DND-41 (cell line): ENCODE results near the gene DPYD.

Source experiments
- ATAC-seq: fragments of 200-7000 bp; cut with Tn5 transposase; 3 replicates; pipeline ENCODE4 v1.9.1; 2021; ENCODE audit warnings: low read depth; ENCODE audit not compliant: insufficient read depth
- DNase-seq: peaks from one replicate; pipeline ENCODE4 v3.0.0-alpha.2; 2020
- H2AFZ ChIP-seq: 2 replicates; pipeline ENCODE4 v1.6.0; 2012; ENCODE audit warnings: low read depth, low read length
- H3K27ac ChIP-seq: 2 replicates; pipeline ENCODE4 v1.5.1; 2012; ENCODE audit warnings: low read length, inconsistent platforms
- H3K27me3 ChIP-seq: fragments of 200-600 bp; sonication (generic); 2 replicates; pipeline ENCODE4 v1.6.0; 2012; ENCODE audit warnings: low read length, mild to moderate bottlenecking, inconsistent platforms; ENCODE audit not compliant: insufficient read depth, poor library complexity
- H3K36me3 ChIP-seq: 2 replicates; pipeline ENCODE4 v1.5.1; 2012; ENCODE audit warnings: low read length, inconsistent platforms; ENCODE audit not compliant: insufficient read depth
- H3K4me1 ChIP-seq: 2 replicates; pipeline ENCODE4 v1.5.1; 2012; ENCODE audit warnings: mild to moderate bottlenecking, low read length; ENCODE audit not compliant: insufficient read depth
- H3K4me2 ChIP-seq: 2 replicates; pipeline ENCODE4 v1.6.0; 2012; ENCODE audit warnings: mild to moderate bottlenecking, moderate library complexity, low read length, inconsistent platforms; ENCODE audit not compliant: insufficient read depth
- H3K4me3 ChIP-seq, 2 experiments: fragments of 200-600 bp in 1 of 2; shearing (Covaris generic) in 1 of 2; 2 replicates each; pipeline ENCODE4 v1.5.1; 2012 to 2016; ENCODE audit warnings: inconsistent platforms in 2 of 2, low read length in 2 of 2, mild to moderate bottlenecking in 2 of 2, low read depth in 1 of 2, moderate library complexity in 1 of 2
- H3K79me2 ChIP-seq: 2 replicates; pipeline ENCODE4 v1.6.0; 2012; ENCODE audit warnings: low read length, inconsistent platforms; ENCODE audit not compliant: insufficient read depth
- H3K9ac ChIP-seq: 2 replicates; pipeline ENCODE4 v1.6.0; 2012; ENCODE audit warnings: low read depth, mild to moderate bottlenecking, inconsistent platforms, low read length, moderate library complexity
- H3K9me3 ChIP-seq: 2 replicates; pipeline ENCODE4 v1.5.1; 2012; ENCODE audit warnings: low read length, moderate library complexity, mild to moderate bottlenecking, inconsistent platforms; ENCODE audit not compliant: insufficient read depth, severe bottlenecking
- H4K20me1 ChIP-seq: 2 replicates; pipeline ENCODE4 v1.6.0; 2012; ENCODE audit warnings: low read length; ENCODE audit not compliant: insufficient read depth
- CTCF ChIP-seq: IDR thresholded peaks from 2 replicates; pipeline ENCODE4 v1.5.1; 2012; ENCODE audit warnings: borderline replicate concordance, low read length, moderate library complexity, mild to moderate bottlenecking; ENCODE audit not compliant: poor library complexity, severe bottlenecking; ENCODE audit errors: extremely low read depth
- EZH2 ChIP-seq: IDR thresholded peaks from 3 replicates; pipeline ENCODE4 v1.6.1; 2012; ENCODE audit warnings: borderline replicate concordance, low read depth, mild to moderate bottlenecking, moderate library complexity, low read length, inconsistent platforms; ENCODE audit not compliant: severe bottlenecking

The DPYD gene

GRCh38 chr1:97507863-97508262, 413.0 kb downstream of the DPYD start:
- Histone ChIP-seq H3K9ac (no peak overlapping the region), H3K27ac (no peak overlapping the region), H2AFZ (no peak overlapping the region), H3K36me3 (peaks cover 12% of the 10 kb centered on the region; the same call in 1 of the 2 replicates), H3K27me3 (no peaks in the 10 kb centered on the region), H3K4me1 (no peaks in the 10 kb centered on the region), H3K79me2 (no peaks in the 10 kb centered on the region), H3K4me3 (no peak overlapping the region), H4K20me1 (no peaks in the 10 kb centered on the region), H3K9me3 (peaks cover 2% of the 10 kb centered on the region), H3K4me2 (no peak overlapping the region)
- TF ChIP-seq CTCF (no peak), EZH2 (no peak)
- ATAC-seq (no peak), DNase-seq (no peak)

- TF ChIP-seq CTCF (no peak), EZH2 (no peak)
- ATAC-seq = no peak
- DNase-seq = no peak
Measured at GRCh38 chr1:97506368-97506767, 414.5 kb downstream of the DPYD start.

GRCh38 chr1:97505816-97506215, 415.0 kb downstream of the DPYD start:
- Histone ChIP-seq H2AFZ (no peak overlapping the region), H3K79me2 (no peaks in the 10 kb centered on the region), H3K9me3 (peaks cover 2% of the 10 kb centered on the region), H4K20me1 (no peaks in the 10 kb centered on the region), H3K27ac (no peak overlapping the region), H3K4me1 (no peaks in the 10 kb centered on the region), H3K27me3 (no peaks in the 10 kb centered on the region), H3K4me2 (no peak overlapping the region), H3K4me3 (no peak overlapping the region), H3K36me3 (peaks cover 11% of the 10 kb centered on the region; the same call in 1 of the 2 replicates), H3K9ac (no peak overlapping the region)
- TF ChIP-seq EZH2 (no peak), CTCF (no peak)
- DNase-seq (no peak), ATAC-seq (no peak)

More at GRCh38 chr1:97506368-97506767, 414.5 kb downstream of the DPYD start:
- H3K79me2 ChIP-seq = no peaks in the 10 kb centered on the region
- H3K4me3 ChIP-seq = no peak overlapping the region
- no peaks in the 10 kb centered on the region for H4K20me1 ChIP-seq
- no peak overlapping the region for H2AFZ ChIP-seq
- H3K4me2 ChIP-seq = no peak overlapping the region
- H3K27me3 ChIP-seq = no peaks in the 10 kb centered on the region
- H3K4me1 ChIP-seq = no peaks in the 10 kb centered on the region
- H3K9ac ChIP-seq = no peak overlapping the region
- H3K9me3 ChIP-seq = peaks cover 2% of the 10 kb centered on the region
- peaks cover 12% of the 10 kb centered on the region; the same call in 1 of the 2 replicates for H3K36me3 ChIP-seq
- H3K27ac ChIP-seq = no peak overlapping the region

GRCh38 chr1:97505289-97505688, 415.5 kb downstream of the DPYD start:
- no peak for ATAC-seq
- TF ChIP-seq CTCF (no peak), EZH2 (no peak)
- no peak overlapping the region for H3K4me2 ChIP-seq

More at GRCh38 chr1:97505289-97505688, 415.5 kb downstream of the DPYD start:
- Histone ChIP-seq H3K9ac (no peak overlapping the region), H2AFZ (no peak overlapping the region), H4K20me1 (no peaks in the 10 kb centered on the region), H3K27me3 (no peaks in the 10 kb centered on the region), H3K9me3 (no peaks in the 10 kb centered on the region), H3K27ac (no peak overlapping the region), H3K4me1 (no peaks in the 10 kb centered on the region), H3K79me2 (no peaks in the 10 kb centered on the region), H3K4me3 (no peak overlapping the region), H3K36me3 (peaks cover 9% of the 10 kb centered on the region; the same call in 1 of the 2 replicates)
- DNase-seq = no peak
